HepG2 (cell line): ENCODE measurements around the gene DTNB. TPM values are rescaled to one million over a fixed set of nuclear protein-coding genes. Genes with fewer than 3 reads are reported as not detected.

Experiments used
- ATAC-seq: fragments of 200-7000 bp; cut with Tn5 transposase; 3 replicates; pipeline ENCODE4 v1.9.1; 2020; ENCODE audit warnings: mild to moderate bottlenecking, moderate library complexity
- BruUV-seq: library from RNA; stranded (reverse); fragments of 400-500 nt; replicated peaks from 2 replicates; lab custom pipeline; 2021; lab: Mats Ljungman, UMichigan
- CTCF ChIA-PET: fragments of 300-600 bp; formaldehyde crosslinking; extraction: SDS; loops from one replicate; lab custom pipeline; 2021; ENCODE audit warnings: low total read pairs, inconsistent platforms, low intra/inter-chr PET ratio; lab: Yijun Ruan, JAX
- POLR2A ChIA-PET: fragments of 350-600 bp; sonication (Branson Sonifier 250); formaldehyde crosslinking; loops from one replicate; lab custom pipeline; 2020; ENCODE audit warnings: antibody characterized with exemption, inconsistent platforms; lab: Yijun Ruan, JAX
- DNase-seq: peaks from one replicate; pipeline ENCODE4 v3.0.0-alpha.2; 2015; ENCODE audit warnings: low spot score
- FAIRE-seq: peaks from 3 replicates; lab custom pipeline; 2011; peaks lifted over from hg19 to GRCh38; lab: Jason Lieb, UNC
- H2AFZ ChIP-seq: one replicate; pipeline ENCODE4 v1.6.1; 2011; ENCODE audit warnings: low read length, inconsistent platforms
- H3K27ac ChIP-seq: fragments of 300-600 bp; 3 replicates; pipeline ENCODE4 v1.8.0; 2011; ENCODE audit warnings: mixed run types, mild to moderate bottlenecking, mixed read lengths, low read length, inconsistent platforms; ENCODE audit not compliant: insufficient read depth; ENCODE audit errors: extremely low read length
- H3K27me3 ChIP-seq, 2 experiments: fragments of 200-600 bp in 1 of 2; 2 replicates in 1 of 2; 3 replicates in 1 of 2; pipeline versions ENCODE4 v1.6.0 to v1.8.0; 2011; ENCODE audit warnings: low read length in 2 of 2, mild to moderate bottlenecking in 2 of 2, moderate library complexity in 2 of 2, inconsistent platforms in 1 of 2; ENCODE audit not compliant: insufficient read depth in 2 of 2, control insufficient read depth in 1 of 2
- H3K36me3 ChIP-seq, 2 experiments: fragments of 200-600 bp in 1 of 2; replicated peaks in 1 of 2; 2 replicates in 1 of 2; 3 replicates in 1 of 2; pipeline versions ENCODE4 v1.5.1 to v1.8.0; 2011; ENCODE audit warnings: low read length in 2 of 2, inconsistent platforms in 1 of 2; ENCODE audit not compliant: insufficient read depth in 2 of 2, control insufficient read depth in 1 of 2
- H3K4me1 ChIP-seq: 2 replicates; pipeline ENCODE4 v1.5.1; 2012; ENCODE audit warnings: low read length, inconsistent platforms; ENCODE audit not compliant: insufficient read depth
- H3K4me2 ChIP-seq: 2 replicates; pipeline ENCODE4 v1.6.0; 2011; ENCODE audit warnings: low read depth, low read length, inconsistent platforms
- H3K4me3 ChIP-seq, 3 experiments: fragments of 200-600 bp in 1 of 3; sonication (generic), shearing (Covaris generic) in 1 of 3; replicated peaks in 1 of 3; 2 replicates each; pipeline ENCODE4 v1.5.1; 2011 to 2016; ENCODE audit warnings: low read length in 3 of 3, inconsistent platforms in 2 of 3, low read depth in 2 of 3, mild to moderate bottlenecking in 2 of 3, control low read depth in 1 of 3, mixed read lengths in 1 of 3; ENCODE audit not compliant: insufficient read depth in 1 of 3
- H3K79me2 ChIP-seq: one replicate; pipeline ENCODE4 v1.6.1; 2011; ENCODE audit warnings: low read length, inconsistent platforms; ENCODE audit not compliant: insufficient read depth
- H3K9ac ChIP-seq: 2 replicates; pipeline ENCODE4 v1.6.0; 2011; ENCODE audit warnings: mild to moderate bottlenecking, low read depth, low read length, inconsistent platforms; ENCODE audit not compliant: insufficient read depth
- H3K9me3 ChIP-seq: 2 replicates; pipeline ENCODE4 v1.5.1; 2012; ENCODE audit warnings: mild to moderate bottlenecking, low read length
- H4K20me1 ChIP-seq: 2 replicates; pipeline ENCODE4 v1.6.0; 2011; ENCODE audit warnings: inconsistent platforms, mild to moderate bottlenecking, low read length, moderate library complexity; ENCODE audit not compliant: insufficient read depth
- CCDC6 ChIP-seq: sonication (generic); formaldehyde crosslinking; IDR thresholded peaks from 2 replicates; pipeline ENCODE4 v1.8.1; 2022; ENCODE audit warnings: mild to moderate bottlenecking, missing genetic modification reagents, moderate library complexity
- EZH2 ChIP-seq: conservative IDR thresholded peaks from 2 replicates; pipeline ENCODE4 v1.6.1; 2012; ENCODE audit warnings: mild to moderate bottlenecking, low read depth, low read length, moderate library complexity
- FOXJ3 ChIP-seq: sonication (generic); formaldehyde crosslinking; IDR thresholded peaks from 2 replicates; pipeline ENCODE4 v1.4.0; 2020; ENCODE audit warnings: missing genetic modification reagents, mild to moderate bottlenecking, borderline replicate concordance
- GATAD2A ChIP-seq: IDR thresholded peaks from 2 replicates; pipeline ENCODE4 v1.6.1; 2016
- ZNF205 ChIP-seq: IDR thresholded peaks from 2 replicates; pipeline ENCODE4 v1.6.1; 2018; ENCODE audit warnings: missing biosample characterization, missing genetic modification reagents
- ZNF3 ChIP-seq: IDR thresholded peaks from 2 replicates; pipeline ENCODE4 v1.7.0; 2017; ENCODE audit warnings: inconsistent platforms
- ZSCAN9 ChIP-seq: IDR thresholded peaks from 2 replicates; pipeline ENCODE4 v1.6.1; 2016; ENCODE audit warnings: borderline replicate concordance
- WGBS: methylation state at CpG from one replicate; pipeline ENCODE4 v1.1.6; 2017; ENCODE audit warnings: low lambda C conversion rate; 5-methylcytosine and 5-hydroxymethylcytosine counted together
- in situ Hi-C: cut with HindIII; loops from 2 replicates; pipeline ENCODE4 v1.10.0; 2017; ENCODE audit warnings: low pct_unique_long_range_greater_than_20kb; ENCODE audit not compliant: extremely low pct_ligation_motif_present
- intact Hi-C: fragments of 100-400 bp; cut with micrococcal nuclease; formaldehyde crosslinking; loops from one replicate; pipeline ENCODE4 v1.10.0; 2022; ENCODE audit not compliant: unreplicated experiment
- polyA plus RNA-seq, 8 experiments: library from polyadenylated mRNA; depleted of rRNA in 3 of 8; stranded (reverse) in 7 of 8; unstranded in 1 of 8; fragments of >200 nt; fragmentation: Illumina TruSeq in 4 of 8; extraction: Trizol in 4 of 8; gene quantifications; 2 replicates each; pipeline versions ENCODE4 v1.2.1 to v1.2.3, GENCODE V29; 2011 to 2016; ENCODE audit warnings: low read depth in 4 of 8, missing spikeins in 1 of 8, mixed read lengths in 1 of 8; ENCODE audit not compliant: insufficient read depth in 1 of 8
- total RNA-seq, 5 experiments: library from RNA; depleted of rRNA; stranded (reverse); fragments of >200 nt; fragmentation: Illumina TruSeq; extraction: Trizol; gene quantifications; 2 replicates each; pipeline ENCODE4 v1.2.3, GENCODE V29; 2016; ENCODE audit warnings: low read depth in 1 of 5
- TF ChIP-seq, protein P1 (sequence below): sonication (generic); formaldehyde crosslinking; IDR thresholded peaks from 2 replicates; pipeline ENCODE4 v1.5.1; 2020; ENCODE audit warnings: mild to moderate bottlenecking, moderate library complexity, missing genetic modification reagents
- TF ChIP-seq, protein P2 (sequence below): IDR thresholded peaks from 2 replicates; pipeline ENCODE4 v1.6.1; 2016; ENCODE audit warnings: missing compliant biosample characterization, missing genetic modification reagents, borderline replicate concordance
- TF ChIP-seq, protein P3 (sequence below): sonication (generic); formaldehyde crosslinking; IDR thresholded peaks from 2 replicates; pipeline ENCODE4 v1.5.0; 2020; ENCODE audit warnings: missing genetic modification reagents
- TF ChIP-seq, protein P4 (sequence below): sonication (generic); formaldehyde crosslinking; conservative IDR thresholded peaks from 2 replicates; pipeline ENCODE4 v1.4.0; 2020; ENCODE audit warnings: missing genetic modification reagents
- TF ChIP-seq, protein P5 (sequence below): sonication (generic); formaldehyde crosslinking; IDR thresholded peaks from 2 replicates; pipeline ENCODE4 v1.5.0; 2020; ENCODE audit warnings: mild to moderate bottlenecking, missing genetic modification reagents
- TF ChIP-seq, protein P6 (sequence below): IDR thresholded peaks from 2 replicates; pipeline ENCODE4 v1.6.1; 2016; ENCODE audit warnings: low read depth, control low read depth

DTNB gene
- total and polyA plus RNA-seq, 2 of the 13 experiments (the other 11 are each of a cell fraction or from before 2014, with no cell fraction given) = 14.4 to 23.9 TPM

DNA sequence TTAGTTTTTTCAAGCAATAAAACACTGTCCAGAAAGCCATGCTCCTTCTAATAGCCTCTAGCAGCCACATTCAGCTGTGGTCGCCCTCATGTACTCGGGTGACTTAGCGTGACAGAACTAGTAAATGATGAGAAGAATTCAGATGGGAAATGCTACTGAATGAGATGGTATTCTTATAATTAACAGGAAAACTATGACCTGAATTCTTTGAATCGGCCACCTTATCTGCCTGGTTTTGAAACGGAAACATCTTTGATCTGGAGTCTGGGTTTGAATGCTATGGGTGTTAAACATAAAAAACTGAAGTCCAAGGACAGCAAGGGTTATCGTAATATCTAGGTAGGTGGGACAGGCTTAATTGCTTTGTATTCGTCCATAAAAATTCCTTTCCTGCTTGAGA lies 192.8 kb downstream of the DTNB start (continued):
- TF ChIP-seq, protein P1, sequence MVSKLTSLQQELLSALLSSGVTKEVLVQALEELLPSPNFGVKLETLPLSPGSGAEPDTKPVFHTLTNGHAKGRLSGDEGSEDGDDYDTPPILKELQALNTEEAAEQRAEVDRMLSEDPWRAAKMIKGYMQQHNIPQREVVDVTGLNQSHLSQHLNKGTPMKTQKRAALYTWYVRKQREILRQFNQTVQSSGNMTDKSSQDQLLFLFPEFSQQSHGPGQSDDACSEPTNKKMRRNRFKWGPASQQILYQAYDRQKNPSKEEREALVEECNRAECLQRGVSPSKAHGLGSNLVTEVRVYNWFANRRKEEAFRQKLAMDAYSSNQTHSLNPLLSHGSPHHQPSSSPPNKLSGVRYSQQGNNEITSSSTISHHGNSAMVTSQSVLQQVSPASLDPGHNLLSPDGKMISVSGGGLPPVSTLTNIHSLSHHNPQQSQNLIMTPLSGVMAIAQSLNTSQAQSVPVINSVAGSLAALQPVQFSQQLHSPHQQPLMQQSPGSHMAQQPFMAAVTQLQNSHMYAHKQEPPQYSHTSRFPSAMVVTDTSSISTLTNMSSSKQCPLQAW (CRISPR knock-in tag) = no peak
- TF ChIP-seq, protein P2, sequence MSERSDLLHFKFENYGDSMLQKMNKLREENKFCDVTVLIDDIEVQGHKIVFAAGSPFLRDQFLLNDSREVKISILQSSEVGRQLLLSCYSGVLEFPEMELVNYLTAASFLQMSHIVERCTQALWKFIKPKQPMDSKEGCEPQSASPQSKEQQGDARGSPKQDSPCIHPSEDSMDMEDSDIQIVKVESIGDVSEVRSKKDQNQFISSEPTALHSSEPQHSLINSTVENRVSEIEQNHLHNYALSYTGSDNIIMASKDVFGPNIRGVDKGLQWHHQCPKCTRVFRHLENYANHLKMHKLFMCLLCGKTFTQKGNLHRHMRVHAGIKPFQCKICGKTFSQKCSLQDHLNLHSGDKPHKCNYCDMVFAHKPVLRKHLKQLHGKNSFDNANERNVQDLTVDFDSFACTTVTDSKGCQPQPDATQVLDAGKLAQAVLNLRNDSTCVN (CRISPR knock-in tag) = no peak
- TF ChIP-seq ZNF3 (CRISPR knock-in tag) = no peak
- no peak for TF ChIP-seq EZH2
- TF ChIP-seq ZNF205 (CRISPR knock-in tag) = no peak
- no peak for TF ChIP-seq GATAD2A (CRISPR knock-in tag)
- TF ChIP-seq, protein P3, sequence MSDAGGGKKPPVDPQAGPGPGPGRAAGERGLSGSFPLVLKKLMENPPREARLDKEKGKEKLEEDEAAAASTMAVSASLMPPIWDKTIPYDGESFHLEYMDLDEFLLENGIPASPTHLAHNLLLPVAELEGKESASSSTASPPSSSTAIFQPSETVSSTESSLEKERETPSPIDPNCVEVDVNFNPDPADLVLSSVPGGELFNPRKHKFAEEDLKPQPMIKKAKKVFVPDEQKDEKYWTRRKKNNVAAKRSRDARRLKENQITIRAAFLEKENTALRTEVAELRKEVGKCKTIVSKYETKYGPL (CRISPR knock-in tag) = no peak
- TF ChIP-seq, protein P4, sequence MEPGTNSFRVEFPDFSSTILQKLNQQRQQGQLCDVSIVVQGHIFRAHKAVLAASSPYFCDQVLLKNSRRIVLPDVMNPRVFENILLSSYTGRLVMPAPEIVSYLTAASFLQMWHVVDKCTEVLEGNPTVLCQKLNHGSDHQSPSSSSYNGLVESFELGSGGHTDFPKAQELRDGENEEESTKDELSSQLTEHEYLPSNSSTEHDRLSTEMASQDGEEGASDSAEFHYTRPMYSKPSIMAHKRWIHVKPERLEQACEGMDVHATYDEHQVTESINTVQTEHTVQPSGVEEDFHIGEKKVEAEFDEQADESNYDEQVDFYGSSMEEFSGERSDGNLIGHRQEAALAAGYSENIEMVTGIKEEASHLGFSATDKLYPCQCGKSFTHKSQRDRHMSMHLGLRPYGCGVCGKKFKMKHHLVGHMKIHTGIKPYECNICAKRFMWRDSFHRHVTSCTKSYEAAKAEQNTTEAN = no peak

DNA sequence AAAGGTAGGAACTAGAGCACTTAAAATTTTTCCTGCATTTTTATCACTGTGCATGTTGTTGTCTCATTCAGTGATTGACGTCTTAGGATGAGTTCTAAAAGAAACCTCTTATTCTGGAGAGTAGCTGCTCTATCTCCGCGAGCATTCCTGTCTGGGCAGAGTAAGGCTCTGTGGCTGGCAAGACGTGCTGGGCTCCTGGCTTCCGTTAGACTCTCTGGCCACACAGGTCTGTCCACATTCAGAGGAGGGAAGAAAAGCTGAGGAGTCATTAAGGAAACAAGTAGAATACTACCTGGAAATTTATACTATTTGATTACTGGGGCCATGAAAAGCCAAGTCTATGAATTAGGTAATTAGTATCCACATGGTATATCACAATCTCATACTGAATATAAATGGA lies 193.6 kb downstream of the DTNB start:
- WGBS = 94% methylated on average over 5 of the region's 5 CpGs
- in situ Hi-C loops = no loop called here
- no peak overlapping the region for H3K9ac ChIP-seq
- FAIRE-seq = no peak
- H3K4me2 ChIP-seq = no peak overlapping the region
- no TSS peak for BruUV-seq
- POLR2A ChIA-PET = no interaction called here
- H2AFZ ChIP-seq = no peak overlapping the region
- no peak for ATAC-seq
- no peak overlapping the region for H3K27ac ChIP-seq
- no peak for DNase-seq
- no peaks in the 10 kb centered on the region; a peak in 2 of 5 replicates for H3K36me3 ChIP-seq
- H4K20me1 ChIP-seq = no peaks in the 10 kb centered on the region
- no peak overlapping the region for H3K4me3 ChIP-seq
- H3K4me1 ChIP-seq = no peaks in the 10 kb centered on the region
- intact Hi-C loops = no loop called here
- H3K9me3 ChIP-seq = no peaks in the 10 kb centered on the region
- H3K27me3 ChIP-seq = no peaks in the 10 kb centered on the region
- no peaks in the 10 kb centered on the region for H3K79me2 ChIP-seq
- CTCF ChIA-PET = no interaction called here
- TF ChIP-seq, protein P5, sequence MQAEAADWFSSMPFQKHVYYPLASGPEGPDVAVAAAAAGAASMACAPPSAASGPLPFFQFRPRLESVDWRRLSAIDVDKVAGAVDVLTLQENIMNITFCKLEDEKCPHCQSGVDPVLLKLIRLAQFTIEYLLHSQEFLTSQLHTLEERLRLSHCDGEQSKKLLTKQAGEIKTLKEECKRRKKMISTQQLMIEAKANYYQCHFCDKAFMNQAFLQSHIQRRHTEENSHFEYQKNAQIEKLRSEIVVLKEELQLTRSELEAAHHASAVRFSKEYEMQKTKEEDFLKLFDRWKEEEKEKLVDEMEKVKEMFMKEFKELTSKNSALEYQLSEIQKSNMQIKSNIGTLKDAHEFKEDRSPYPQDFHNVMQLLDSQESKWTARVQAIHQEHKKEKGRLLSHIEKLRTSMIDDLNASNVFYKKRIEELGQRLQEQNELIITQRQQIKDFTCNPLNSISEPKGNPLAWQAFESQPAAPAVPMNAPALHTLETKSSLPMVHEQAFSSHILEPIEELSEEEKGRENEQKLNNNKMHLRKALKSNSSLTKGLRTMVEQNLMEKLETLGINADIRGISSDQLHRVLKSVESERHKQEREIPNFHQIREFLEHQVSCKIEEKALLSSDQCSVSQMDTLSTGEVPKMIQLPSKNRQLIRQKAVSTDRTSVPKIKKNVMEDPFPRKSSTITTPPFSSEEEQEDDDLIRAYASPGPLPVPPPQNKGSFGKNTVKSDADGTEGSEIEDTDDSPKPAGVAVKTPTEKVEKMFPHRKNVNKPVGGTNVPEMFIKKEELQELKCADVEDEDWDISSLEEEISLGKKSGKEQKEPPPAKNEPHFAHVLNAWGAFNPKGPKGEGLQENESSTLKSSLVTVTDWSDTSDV (CRISPR knock-in tag) = no peak
- TF ChIP-seq CCDC6 (CRISPR knock-in tag) = no peak
- no peak for TF ChIP-seq FOXJ3 (CRISPR knock-in tag)
- TF ChIP-seq, protein P6, sequence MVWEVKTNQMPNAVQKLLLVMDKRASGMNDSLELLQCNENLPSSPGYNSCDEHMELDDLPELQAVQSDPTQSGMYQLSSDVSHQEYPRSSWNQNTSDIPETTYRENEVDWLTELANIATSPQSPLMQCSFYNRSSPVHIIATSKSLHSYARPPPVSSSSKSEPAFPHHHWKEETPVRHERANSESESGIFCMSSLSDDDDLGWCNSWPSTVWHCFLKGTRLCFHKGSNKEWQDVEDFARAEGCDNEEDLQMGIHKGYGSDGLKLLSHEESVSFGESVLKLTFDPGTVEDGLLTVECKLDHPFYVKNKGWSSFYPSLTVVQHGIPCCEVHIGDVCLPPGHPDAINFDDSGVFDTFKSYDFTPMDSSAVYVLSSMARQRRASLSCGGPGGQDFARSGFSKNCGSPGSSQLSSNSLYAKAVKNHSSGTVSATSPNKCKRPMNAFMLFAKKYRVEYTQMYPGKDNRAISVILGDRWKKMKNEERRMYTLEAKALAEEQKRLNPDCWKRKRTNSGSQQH (CRISPR knock-in tag) = no peak
- TF ChIP-seq ZSCAN9 (CRISPR knock-in tag) = no peak
- TF ChIP-seq, protein P2 (CRISPR knock-in tag) = no peak
